SK-N-SH treated with all-trans-retinoic acid at 6 μM for 48 hours (cell line): Measurements from ENCODE around the gene STAMBPL1.

ENCODE experiments used
- ARNTL ChIP-seq: fragments of 450-650 bp; formaldehyde crosslinking; IDR thresholded peaks from 2 replicates; pipeline ENCODE4 v1.5.0; 2020; ENCODE audit warnings: low read depth, mild to moderate bottlenecking, moderate library complexity, borderline replicate concordance
- SNAI2 ChIP-seq: fragments of 250-450 bp; sonication (Bioruptor Pico); IDR thresholded peaks from 2 replicates; pipeline ENCODE4 v1.5.0; 2020; ENCODE audit warnings: mild to moderate bottlenecking, moderate library complexity
- TCF4 ChIP-seq: fragments of 250-450 bp; sonication (Bioruptor Pico); IDR thresholded peaks from 2 replicates; pipeline ENCODE4 v1.8.0; 2021; ENCODE audit warnings: mild to moderate bottlenecking, moderate library complexity, borderline replicate concordance
- ZC3H10 ChIP-seq: fragments of 250-450 bp; sonication (Bioruptor Pico); IDR thresholded peaks from 2 replicates; pipeline ENCODE4 v1.5.1; 2021; ENCODE audit warnings: mild to moderate bottlenecking, moderate library complexity
- ZFP3 ChIP-seq: fragments of 250-450 bp; sonication (Bioruptor Pico); IDR thresholded peaks from 2 replicates; pipeline ENCODE4 v1.5.0; 2020; ENCODE audit warnings: mild to moderate bottlenecking, moderate library complexity
- TF ChIP-seq, protein P1 (sequence below): fragments of 250-450 bp; sonication (Bioruptor Pico); IDR thresholded peaks from 2 replicates; pipeline ENCODE4 v1.8.0; 2020; ENCODE audit warnings: mild to moderate bottlenecking, moderate library complexity, borderline replicate concordance
- TF ChIP-seq, protein P2 (sequence below): fragments of 250-450 bp; sonication (Bioruptor Pico); IDR thresholded peaks from 2 replicates; pipeline ENCODE4 v1.5.1; 2020; ENCODE audit warnings: low read depth, mild to moderate bottlenecking, moderate library complexity
- TF ChIP-seq, protein P3 (sequence below): fragments of 250-450 bp; sonication (Bioruptor Pico); IDR thresholded peaks from 2 replicates; pipeline ENCODE4 v1.5.1; 2021; ENCODE audit warnings: mild to moderate bottlenecking, moderate library complexity
- TF ChIP-seq, protein P4 (sequence below): fragments of 250-450 bp; sonication (Bioruptor Pico); IDR thresholded peaks from 2 replicates; pipeline ENCODE4 v1.8.0; 2021; ENCODE audit warnings: low read depth, mild to moderate bottlenecking, moderate library complexity, borderline replicate concordance
- TF ChIP-seq, protein P5 (sequence below): fragments of 250-450 bp; sonication (Bioruptor Pico); IDR thresholded peaks from 2 replicates; pipeline ENCODE4 v1.5.0; 2020; ENCODE audit warnings: mild to moderate bottlenecking, moderate library complexity

DNA sequence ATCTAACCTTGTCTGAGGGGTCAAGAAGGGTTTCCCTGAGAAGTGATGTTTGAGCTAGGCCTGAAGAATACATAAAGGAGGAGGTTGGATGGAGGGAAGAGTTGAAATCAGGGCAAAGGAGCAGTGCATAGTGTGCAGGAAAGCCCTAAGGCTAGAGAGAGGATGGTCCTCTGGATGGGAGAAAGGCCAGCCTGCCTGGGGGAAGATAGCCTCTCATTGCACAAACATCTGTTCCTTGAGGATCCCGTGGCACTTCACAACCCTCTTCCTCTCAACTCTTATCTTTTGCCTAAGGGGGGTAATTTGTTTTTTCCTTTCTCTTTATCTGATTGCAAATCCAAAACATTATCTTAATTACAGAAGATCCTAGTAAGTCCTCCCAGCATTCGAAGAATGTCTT, 35.7 kb downstream of the STAMBPL1 start:
- TF ChIP-seq, protein P1, sequence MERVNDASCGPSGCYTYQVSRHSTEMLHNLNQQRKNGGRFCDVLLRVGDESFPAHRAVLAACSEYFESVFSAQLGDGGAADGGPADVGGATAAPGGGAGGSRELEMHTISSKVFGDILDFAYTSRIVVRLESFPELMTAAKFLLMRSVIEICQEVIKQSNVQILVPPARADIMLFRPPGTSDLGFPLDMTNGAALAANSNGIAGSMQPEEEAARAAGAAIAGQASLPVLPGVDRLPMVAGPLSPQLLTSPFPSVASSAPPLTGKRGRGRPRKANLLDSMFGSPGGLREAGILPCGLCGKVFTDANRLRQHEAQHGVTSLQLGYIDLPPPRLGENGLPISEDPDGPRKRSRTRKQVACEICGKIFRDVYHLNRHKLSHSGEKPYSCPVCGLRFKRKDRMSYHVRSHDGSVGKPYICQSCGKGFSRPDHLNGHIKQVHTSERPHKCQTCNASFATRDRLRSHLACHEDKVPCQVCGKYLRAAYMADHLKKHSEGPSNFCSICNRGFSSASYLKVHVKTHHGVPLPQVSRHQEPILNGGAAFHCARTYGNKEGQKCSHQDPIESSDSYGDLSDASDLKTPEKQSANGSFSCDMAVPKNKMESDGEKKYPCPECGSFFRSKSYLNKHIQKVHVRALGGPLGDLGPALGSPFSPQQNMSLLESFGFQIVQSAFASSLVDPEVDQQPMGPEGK (CRISPR knock-in tag): no peak
- TF ChIP-seq ZC3H10 (CRISPR knock-in tag): no peak
- TF ChIP-seq SNAI2 (CRISPR knock-in tag): no peak
- TF ChIP-seq, protein P2, sequence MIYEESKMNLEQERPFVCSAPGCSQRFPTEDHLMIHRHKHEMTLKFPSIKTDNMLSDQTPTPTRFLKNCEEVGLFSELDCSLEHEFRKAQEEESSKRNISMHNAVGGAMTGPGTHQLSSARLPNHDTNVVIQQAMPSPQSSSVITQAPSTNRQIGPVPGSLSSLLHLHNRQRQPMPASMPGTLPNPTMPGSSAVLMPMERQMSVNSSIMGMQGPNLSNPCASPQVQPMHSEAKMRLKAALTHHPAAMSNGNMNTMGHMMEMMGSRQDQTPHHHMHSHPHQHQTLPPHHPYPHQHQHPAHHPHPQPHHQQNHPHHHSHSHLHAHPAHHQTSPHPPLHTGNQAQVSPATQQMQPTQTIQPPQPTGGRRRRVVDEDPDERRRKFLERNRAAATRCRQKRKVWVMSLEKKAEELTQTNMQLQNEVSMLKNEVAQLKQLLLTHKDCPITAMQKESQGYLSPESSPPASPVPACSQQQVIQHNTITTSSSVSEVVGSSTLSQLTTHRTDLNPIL (CRISPR knock-in tag): no peak
- no peak for TF ChIP-seq ZFP3 (CRISPR knock-in tag)
- TF ChIP-seq, protein P3, sequence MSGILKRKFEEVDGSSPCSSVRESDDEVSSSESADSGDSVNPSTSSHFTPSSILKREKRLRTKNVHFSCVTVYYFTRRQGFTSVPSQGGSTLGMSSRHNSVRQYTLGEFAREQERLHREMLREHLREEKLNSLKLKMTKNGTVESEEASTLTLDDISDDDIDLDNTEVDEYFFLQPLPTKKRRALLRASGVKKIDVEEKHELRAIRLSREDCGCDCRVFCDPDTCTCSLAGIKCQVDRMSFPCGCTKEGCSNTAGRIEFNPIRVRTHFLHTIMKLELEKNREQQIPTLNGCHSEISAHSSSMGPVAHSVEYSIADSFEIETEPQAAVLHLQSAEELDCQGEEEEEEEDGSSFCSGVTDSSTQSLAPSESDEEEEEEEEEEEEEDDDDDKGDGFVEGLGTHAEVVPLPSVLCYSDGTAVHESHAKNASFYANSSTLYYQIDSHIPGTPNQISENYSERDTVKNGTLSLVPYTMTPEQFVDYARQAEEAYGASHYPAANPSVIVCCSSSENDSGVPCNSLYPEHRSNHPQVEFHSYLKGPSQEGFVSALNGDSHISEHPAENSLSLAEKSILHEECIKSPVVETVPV (CRISPR knock-in tag): no peak
- TF ChIP-seq, protein P4, sequence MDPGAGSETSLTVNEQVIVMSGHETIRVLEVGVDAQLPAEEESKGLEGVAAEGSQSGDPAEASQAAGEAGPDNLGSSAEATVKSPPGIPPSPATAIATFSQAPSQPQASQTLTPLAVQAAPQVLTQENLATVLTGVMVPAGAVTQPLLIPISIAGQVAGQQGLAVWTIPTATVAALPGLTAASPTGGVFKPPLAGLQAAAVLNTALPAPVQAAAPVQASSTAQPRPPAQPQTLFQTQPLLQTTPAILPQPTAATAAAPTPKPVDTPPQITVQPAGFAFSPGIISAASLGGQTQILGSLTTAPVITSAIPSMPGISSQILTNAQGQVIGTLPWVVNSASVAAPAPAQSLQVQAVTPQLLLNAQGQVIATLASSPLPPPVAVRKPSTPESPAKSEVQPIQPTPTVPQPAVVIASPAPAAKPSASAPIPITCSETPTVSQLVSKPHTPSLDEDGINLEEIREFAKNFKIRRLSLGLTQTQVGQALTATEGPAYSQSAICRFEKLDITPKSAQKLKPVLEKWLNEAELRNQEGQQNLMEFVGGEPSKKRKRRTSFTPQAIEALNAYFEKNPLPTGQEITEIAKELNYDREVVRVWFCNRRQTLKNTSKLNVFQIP (CRISPR knock-in tag): no peak
- no peak for TF ChIP-seq ARNTL (CRISPR knock-in tag)
- TF ChIP-seq, protein P5, sequence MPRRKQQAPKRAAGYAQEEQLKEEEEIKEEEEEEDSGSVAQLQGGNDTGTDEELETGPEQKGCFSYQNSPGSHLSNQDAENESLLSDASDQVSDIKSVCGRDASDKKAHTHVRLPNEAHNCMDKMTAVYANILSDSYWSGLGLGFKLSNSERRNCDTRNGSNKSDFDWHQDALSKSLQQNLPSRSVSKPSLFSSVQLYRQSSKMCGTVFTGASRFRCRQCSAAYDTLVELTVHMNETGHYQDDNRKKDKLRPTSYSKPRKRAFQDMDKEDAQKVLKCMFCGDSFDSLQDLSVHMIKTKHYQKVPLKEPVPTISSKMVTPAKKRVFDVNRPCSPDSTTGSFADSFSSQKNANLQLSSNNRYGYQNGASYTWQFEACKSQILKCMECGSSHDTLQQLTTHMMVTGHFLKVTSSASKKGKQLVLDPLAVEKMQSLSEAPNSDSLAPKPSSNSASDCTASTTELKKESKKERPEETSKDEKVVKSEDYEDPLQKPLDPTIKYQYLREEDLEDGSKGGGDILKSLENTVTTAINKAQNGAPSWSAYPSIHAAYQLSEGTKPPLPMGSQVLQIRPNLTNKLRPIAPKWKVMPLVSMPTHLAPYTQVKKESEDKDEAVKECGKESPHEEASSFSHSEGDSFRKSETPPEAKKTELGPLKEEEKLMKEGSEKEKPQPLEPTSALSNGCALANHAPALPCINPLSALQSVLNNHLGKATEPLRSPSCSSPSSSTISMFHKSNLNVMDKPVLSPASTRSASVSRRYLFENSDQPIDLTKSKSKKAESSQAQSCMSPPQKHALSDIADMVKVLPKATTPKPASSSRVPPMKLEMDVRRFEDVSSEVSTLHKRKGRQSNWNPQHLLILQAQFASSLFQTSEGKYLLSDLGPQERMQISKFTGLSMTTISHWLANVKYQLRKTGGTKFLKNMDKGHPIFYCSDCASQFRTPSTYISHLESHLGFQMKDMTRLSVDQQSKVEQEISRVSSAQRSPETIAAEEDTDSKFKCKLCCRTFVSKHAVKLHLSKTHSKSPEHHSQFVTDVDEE (CRISPR knock-in tag): no peak
- TF ChIP-seq TCF4 (CRISPR knock-in tag): no peak
